CD4-positive, alpha-beta T cell (primary cell): ENCODE measurements around the gene PKN2. TPM values are rescaled to one million over a fixed set of nuclear protein-coding genes. Genes with fewer than 3 reads are reported as not detected.
"Not testable (repeated sequence)": the region's sequence is repeated elsewhere in the genome, so short reads cannot be mapped to it uniquely, and the experiment has no call there.

Experiments
- ATAC-seq: fragments of 200-7000 bp; cut with Tn5 transposase; one replicate; pipeline ENCODE4 v1.10.0; 2022; ENCODE audit warnings: mild to moderate bottlenecking; ENCODE audit not compliant: poor library complexity
- CTCF ChIA-PET: fragments of 350-600 bp; sonication (Branson Sonifier 250); formaldehyde crosslinking; loops from one replicate; lab custom pipeline; 2021; ENCODE audit warnings: antibody characterized with exemption, inconsistent platforms; lab: Charles Lee
- POLR2A ChIA-PET: fragments of 350-600 bp; sonication (Branson Sonifier 250); formaldehyde crosslinking; loops from one replicate; lab custom pipeline; 2021; ENCODE audit warnings: antibody characterized with exemption, inconsistent platforms; lab: Charles Lee
- DNase-seq, 14 experiments: peaks; one replicate each; pipeline ENCODE4 v3.0.0-alpha.2; 2013 to 2020; ENCODE audit warnings: mixed read lengths in 2 of 14
- H3K27ac ChIP-seq, 2 donors: one replicate each; pipeline versions ENCODE4 v1.5.1 to v1.7.0; 2013; ENCODE audit warnings: low read length in 2 of 2, low read depth in 1 of 2, mild to moderate bottlenecking in 1 of 2
- H3K27me3 ChIP-seq, 2 experiments: 1 replicate in 1 of 2; 2 replicates in 1 of 2; pipeline versions ENCODE4 v1.6.1 to v1.7.0; 2013; ENCODE audit warnings: low read length in 2 of 2, control low read depth in 1 of 2, mild to moderate bottlenecking in 1 of 2, moderate library complexity in 1 of 2; ENCODE audit not compliant: insufficient read depth in 2 of 2, control insufficient read depth in 1 of 2
- H3K36me3 ChIP-seq: one replicate; pipeline ENCODE4 v1.6.1; 2013; ENCODE audit warnings: low read length, control low read depth; ENCODE audit not compliant: insufficient read depth
- H3K4me1 ChIP-seq: one replicate; pipeline ENCODE4 v1.6.1; 2013; ENCODE audit warnings: low read length, control low read depth; ENCODE audit not compliant: insufficient read depth
- H3K4me3 ChIP-seq: one replicate; pipeline ENCODE4 v1.5.1; 2013; ENCODE audit warnings: mild to moderate bottlenecking, low read length, moderate library complexity
- H3K9me3 ChIP-seq, 2 experiments: 1 replicate in 1 of 2; 2 replicates in 1 of 2; pipeline versions ENCODE4 v1.6.1 to v1.7.0; 2013; ENCODE audit warnings: low read length in 2 of 2, mild to moderate bottlenecking in 2 of 2, control low read depth in 1 of 2, moderate library complexity in 1 of 2; ENCODE audit not compliant: control insufficient read depth in 1 of 2, insufficient read depth in 1 of 2
- H3K27ac Mint-ChIP-seq: one replicate; pipeline ENCODE4 v1.8.0; 2020; ENCODE audit warnings: mixed read lengths
- H3K27me3 Mint-ChIP-seq: one replicate; pipeline ENCODE4 v1.8.0; 2021; ENCODE audit warnings: mixed read lengths
- H3K36me3 Mint-ChIP-seq: one replicate; pipeline ENCODE4 v1.8.0; 2021; ENCODE audit warnings: low read depth, mixed read lengths
- H3K4me1 Mint-ChIP-seq: one replicate; pipeline ENCODE4 v1.8.0; 2021; ENCODE audit warnings: low read depth, mixed read lengths
- H3K4me3 Mint-ChIP-seq: one replicate; pipeline ENCODE4 v1.8.0; 2020; ENCODE audit warnings: mild to moderate bottlenecking, mixed read lengths
- H3K9me3 Mint-ChIP-seq: one replicate; pipeline ENCODE4 v1.8.0; 2020; ENCODE audit warnings: mixed read lengths
- CTCF ChIP-seq: fragments of 200-600 bp; IDR thresholded peaks from one replicate; pipeline ENCODE4 v1.8.0; 2022; ENCODE audit warnings: antibody characterized with exemption, mild to moderate bottlenecking
- intact Hi-C, 2 experiments: fragments of 100-400 bp; cut with DNase I in 1 of 2; cut with micrococcal nuclease in 1 of 2; formaldehyde crosslinking; loops; one replicate each; pipeline versions ENCODE4 v1.15.1 to v1.9.0; 2023 to 2025; cut with DNase I, micrococcal nuclease
- total RNA-seq, 174 experiments: library from RNA in 2 of 174; stranded (reverse) in 2 of 174; gene quantifications; one replicate each; pipeline ENCODE4 v1.2.3 and lab custom pipeline; 2021 to 2026

Gene PKN2
- total RNA-seq, 2 experiments from 2014 or later: 38.8 to 41.4 TPM

DNA sequence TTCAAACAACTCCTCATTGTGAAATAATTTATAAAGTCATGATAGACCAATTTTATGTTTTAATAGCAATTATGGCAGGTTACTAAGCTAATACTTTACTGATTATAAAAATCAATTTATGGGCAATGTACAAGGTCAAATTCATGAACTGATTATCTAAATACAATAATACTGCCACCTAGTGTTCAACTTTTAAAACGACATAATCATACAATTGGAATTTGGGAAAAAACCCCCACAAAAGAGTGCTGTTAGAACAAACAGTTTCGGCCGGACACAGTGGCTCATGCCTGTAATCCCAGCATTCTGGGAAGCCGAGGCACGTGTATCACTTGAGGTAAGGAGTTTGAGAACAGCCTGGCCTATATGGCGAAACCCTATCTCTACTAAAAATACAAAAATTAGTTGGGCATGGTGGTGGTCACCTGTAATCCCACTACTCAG is 193.3 kb downstream of the PKN2 start:
- peaks cover 47% of the 10 kb centered on the region for H3K36me3 ChIP-seq
- peaks cover 16% of the 10 kb centered on the region for H3K4me1 ChIP-seq
- no peaks in the 10 kb centered on the region for H3K9me3 ChIP-seq
- ATAC-seq: no peak
- peaks cover 67% of the 10 kb centered on the region for H3K36me3 Mint-ChIP-seq
- TF ChIP-seq CTCF: peak; percentile 90
- peak overlapping the region; percentile 44 for H3K27ac Mint-ChIP-seq
- peak in 3 of 14 experiments; percentile 32 to 38 (median 35) for DNase-seq
- no peaks in the 10 kb centered on the region for H3K27me3 Mint-ChIP-seq
- H3K27ac ChIP-seq: no peak overlapping the region
- intact Hi-C loops: loop anchor here (1.0 to 10.0 kb wide), 5 partner anchors 75 to 1743 kb away; no protein-coding TSS in a partner anchor
- H3K9me3 Mint-ChIP-seq: no peaks in the 10 kb centered on the region
- no peak overlapping the region for H3K4me3 ChIP-seq
- H3K4me3 Mint-ChIP-seq: peak overlapping the region; percentile 34
- ChIA-PET POLR2A (interaction anchor here (4.8 kb wide), 1 partner anchor 12 kb away, joined by 39 read pairs; the partner anchor contains the start of gene GTF2B), CTCF (interaction anchor here (0.8 to 1.4 kb wide), 5 partner anchors 9 to 193 kb away, joined by 3 to 10 read pairs (median 4); partner anchors contain the start of gene PKN2)
- peaks cover 69% of the 10 kb centered on the region for H3K4me1 Mint-ChIP-seq
- H3K27me3 ChIP-seq: no peaks in the 10 kb centered on the region

- DNase-seq: no peak
- Histone ChIP-seq H3K27ac (no peak overlapping the region), H3K9me3 (no peaks in the 10 kb centered on the region), H3K36me3 (peaks cover 48% of the 10 kb centered on the region), H3K4me1 (peaks cover 16% of the 10 kb centered on the region), H3K4me3 (no peak overlapping the region), H3K27me3 (no peaks in the 10 kb centered on the region)
- intact Hi-C loops: loop anchor here (1.0 to 10.0 kb wide), 5 partner anchors 76 to 1743 kb away; no protein-coding TSS in a partner anchor
- Mint-ChIP-seq H3K27me3 (no peaks in the 10 kb centered on the region), H3K36me3 (peaks cover 67% of the 10 kb centered on the region), H3K9me3 (no peaks in the 10 kb centered on the region), H3K4me3 (no peak overlapping the region), H3K4me1 (peaks cover 69% of the 10 kb centered on the region), H3K27ac (peak overlapping the region; percentile 44)
- no peak for TF ChIP-seq CTCF
- no peak for ATAC-seq
- ChIA-PET POLR2A (interaction anchor here (4.8 kb wide), 1 partner anchor 12 kb away, joined by 39 read pairs; the partner anchor contains the start of gene GTF2B), CTCF (interaction anchor here (1.4 kb wide), 3 partner anchors 9 to 15 kb away, joined by 4 to 10 read pairs (median 6); no protein-coding TSS in a partner anchor)
Observed at GRCh38 chr1:88877911-88878310, 193.8 kb downstream of the PKN2 start.

- Mint-ChIP-seq H3K27ac (peak overlapping the region; percentile 21), H3K4me1 (peaks cover 74% of the 10 kb centered on the region), H3K27me3 (no peaks in the 10 kb centered on the region), H3K9me3 (no peaks in the 10 kb centered on the region), H3K36me3 (peaks cover 71% of the 10 kb centered on the region), H3K4me3 (peak overlapping the region; percentile 17)
- ATAC-seq: no peak
- TF ChIP-seq CTCF: no peak
- intact Hi-C loops: loop anchor here (5.0 to 10.0 kb wide), 3 partner anchors 76 to 1744 kb away; no protein-coding TSS in a partner anchor
- ChIA-PET CTCF (no interaction called here), POLR2A (interaction anchor here (4.8 kb wide), 1 partner anchor 11 kb away, joined by 39 read pairs; the partner anchor contains the start of gene GTF2B)
- Histone ChIP-seq H3K27ac (no peak overlapping the region), H3K4me3 (no peak overlapping the region), H3K4me1 (peaks cover 17% of the 10 kb centered on the region), H3K36me3 (peaks cover 54% of the 10 kb centered on the region), H3K9me3 (no peaks in the 10 kb centered on the region), H3K27me3 (no peaks in the 10 kb centered on the region)
- DNase-seq: no peak
Observed at GRCh38 chr1:88878731-88879130, 194.7 kb downstream of the PKN2 start.

DNA sequence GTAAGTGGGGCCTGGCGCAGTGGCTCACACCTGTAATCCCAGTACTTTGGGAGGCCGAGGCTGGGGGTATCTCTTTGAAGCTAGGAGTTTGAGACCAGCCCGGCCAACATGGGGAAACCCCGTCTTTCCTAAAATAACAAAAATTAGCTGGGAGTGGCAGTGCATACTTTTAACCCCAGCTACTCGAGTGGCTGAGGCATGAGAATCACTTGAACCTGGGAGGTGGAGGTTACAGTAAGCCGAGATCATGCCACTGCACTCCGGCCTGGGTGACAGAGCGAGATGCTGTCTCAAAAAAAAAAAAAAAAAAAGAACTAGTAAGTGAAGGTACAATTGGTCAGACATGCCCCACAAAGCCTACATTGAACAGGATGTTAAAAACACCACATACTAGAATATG is 196.6 kb downstream of the PKN2 start:
- H3K9me3 Mint-ChIP-seq, H3K27me3 Mint-ChIP-seq, DNase-seq, H3K4me3 ChIP-seq, H3K27ac Mint-ChIP-seq, H3K27ac ChIP-seq, H3K4me3 Mint-ChIP-seq, CTCF ChIA-PET, ATAC-seq, H3K27me3 ChIP-seq, H3K9me3 ChIP-seq: not testable (repeated sequence)
- H3K36me3 Mint-ChIP-seq: peaks cover 70% of the 10 kb centered on the region
- peaks cover 72% of the 10 kb centered on the region for H3K4me1 Mint-ChIP-seq
- POLR2A ChIA-PET: interaction anchor here (1.6 kb wide), 1 partner anchor 11 kb away, joined by 8 read pairs; the partner anchor contains the start of gene GTF2B
- Histone ChIP-seq H3K36me3 (peaks cover 62% of the 10 kb centered on the region), H3K4me1 (peaks cover 16% of the 10 kb centered on the region)
- intact Hi-C loops: loop anchor here in 1 of 2 experiments (10.0 kb wide), 1 partner anchor 1556 kb away; the partner anchor contains the start of gene LMO4
